Aorta (tissue), 5 donors: ENCODE results near the gene GLYR1. TPM values are rescaled to one million over a fixed set of nuclear protein-coding genes. Genes with fewer than 3 reads are reported as not detected.
A peak's percentile ranks its signal among the peaks of the same experiment; 100 is the strongest.

Experiments
- ATAC-seq: fragments of 200-7000 bp; cut with Tn5 transposase; one replicate; pipeline ENCODE4 v1.9.1; 2022; ENCODE audit warnings: moderate library complexity; ENCODE audit not compliant: low FRiP score
- DNase-seq, 2 donors: peaks; one replicate each; pipeline ENCODE4 v3.0.0-alpha.2; 2020
- H3K27ac ChIP-seq, 2 donors: one replicate each; pipeline ENCODE4 v1.5.1; 2013; ENCODE audit warnings: low read length in 2 of 2, mild to moderate bottlenecking in 2 of 2, moderate library complexity in 2 of 2, control low read depth in 1 of 2, inconsistent platforms in 1 of 2, low read depth in 1 of 2
- H3K27me3 ChIP-seq, 2 donors: one replicate each; pipeline ENCODE4 v1.6.1; 2013; ENCODE audit warnings: control low read depth in 1 of 2, low read length in 1 of 2, mild to moderate bottlenecking in 1 of 2, moderate library complexity in 1 of 2; ENCODE audit not compliant: insufficient read depth in 2 of 2, control insufficient read depth in 1 of 2
- H3K36me3 ChIP-seq, 2 donors: one replicate each; pipeline ENCODE4 v1.6.1; 2013; ENCODE audit warnings: control low read depth in 1 of 2, low read length in 1 of 2, mild to moderate bottlenecking in 1 of 2; ENCODE audit not compliant: insufficient read depth in 2 of 2, control insufficient read depth in 1 of 2
- H3K4me1 ChIP-seq, 2 donors: one replicate each; pipeline ENCODE4 v1.6.1; 2013; ENCODE audit warnings: low read length in 2 of 2, control low read depth in 1 of 2, mild to moderate bottlenecking in 1 of 2, moderate library complexity in 1 of 2; ENCODE audit not compliant: insufficient read depth in 2 of 2, control insufficient read depth in 1 of 2
- H3K4me3 ChIP-seq, 2 donors: one replicate each; pipeline ENCODE4 v1.5.1; 2013; ENCODE audit warnings: low read length in 2 of 2, control low read depth in 1 of 2, mild to moderate bottlenecking in 1 of 2
- H3K9me3 ChIP-seq: one replicate; pipeline ENCODE4 v1.6.1; 2013; ENCODE audit warnings: mild to moderate bottlenecking, low read length; ENCODE audit not compliant: control insufficient read depth
- WGBS, 2 donors: extraction: QIAGEN DNeasy Blood & Tissue Kit; methylation state at CpG; one replicate each; pipeline ENCODE4 v1.1.7; 2013; 5-methylcytosine and 5-hydroxymethylcytosine counted together
- intact Hi-C, 2 donors: fragments of 100-400 bp; cut with DNase I; formaldehyde crosslinking; loops; one replicate each; pipeline versions ENCODE4 v1.14.2 to v1.15.0; 2022
- polyA plus RNA-seq, 2 donors: library from polyadenylated mRNA; stranded (reverse); fragments of 200-250 nt; gene quantifications; one replicate each; pipeline ENCODE4 v1.2.3, GENCODE V29; 2013
- total RNA-seq, 2 donors: library from RNA; stranded (reverse); fragmentation: NEBNext Ultra II Directional; extraction: Animal tissue kit (Norgen Biotek cat#: 25700); gene quantifications; one replicate each; pipeline ENCODE4 v1.2.1, GENCODE V29; 2021
- donor health status: healthy with polysubstance abuse.
- donor health status: Bipolar disorder and iron deficiency.
- donor health status: DM: no; HTN: no; CAD: no.
- donor health status: DM: no; HTN: no; CAD: no.
- donor health status: DM: yes; HTN: yes; CAD: no.

The GLYR1 gene
- total and polyA plus RNA-seq, 4 donors = 33.3 to 73.2 (median 59.0) TPM

GRCh38 chr16:4846503-4846900 is 586 bp downstream of the GLYR1 start:
- H3K4me1 ChIP-seq = no peaks in the 10 kb centered on the region
- ATAC-seq = peak; percentile 22
- H3K36me3 ChIP-seq = peaks cover 1 to 3% of the 10 kb centered on the region in 2 donors
- H3K27ac ChIP-seq = peak overlapping the region; percentile 61 to 87
- 0 to 1% methylated on average over 27 of the region's 27 CpGs for WGBS, 2 donors
- intact Hi-C loops = loop anchor here (1.0 to 5.0 kb wide), 3 partner anchors 96 to 186 kb away; partner anchors contain the start of gene NAGPA (in 1 of the 2)
- H3K9me3 ChIP-seq = no peaks in the 10 kb centered on the region
- peak; percentile 73 to 87 for DNase-seq
- H3K4me3 ChIP-seq = peak overlapping the region; percentile 70 to 72
- no peaks in the 10 kb centered on the region for H3K27me3 ChIP-seq

GRCh38 chr16:4840984-4841383 is 6.1 kb downstream of the GLYR1 start:
- H3K9me3 ChIP-seq = no peaks in the 10 kb centered on the region
- H3K27ac ChIP-seq = no peak overlapping the region
- intact Hi-C loops = no loop called here
- ATAC-seq (no peak), DNase-seq (no peak)
- no peak overlapping the region for H3K4me3 ChIP-seq
- 75 to 76% methylated on average over 5 of the region's 5 CpGs for WGBS, 2 donors
- peaks cover 10 to 12% of the 10 kb centered on the region in 2 donors for H3K36me3 ChIP-seq
- no peaks in the 10 kb centered on the region for H3K27me3 ChIP-seq
- no peaks in the 10 kb centered on the region for H3K4me1 ChIP-seq

- no peak for ATAC-seq
- Histone ChIP-seq H3K9me3 (no peaks in the 10 kb centered on the region), H3K36me3 (peaks cover 9 to 12% of the 10 kb centered on the region in 2 donors), H3K4me1 (no peaks in the 10 kb centered on the region), H3K27ac (no peak overlapping the region), H3K27me3 (no peaks in the 10 kb centered on the region), H3K4me3 (no peak overlapping the region)
- intact Hi-C loops = no loop called here
- WGBS, 2 donors = 90 to 92% methylated on average over 5 of the region's 5 CpGs
- no peak for DNase-seq
Observed at GRCh38 chr16:4839942-4840341, 7.1 kb downstream of the GLYR1 start.

- intact Hi-C loops = no loop called here
- Histone ChIP-seq H3K4me3 (no peak overlapping the region), H3K27ac (no peak overlapping the region), H3K9me3 (no peaks in the 10 kb centered on the region), H3K36me3 (peaks cover 11 to 12% of the 10 kb centered on the region in 2 donors), H3K27me3 (no peaks in the 10 kb centered on the region), H3K4me1 (no peaks in the 10 kb centered on the region)
- DNase-seq (no peak), ATAC-seq (no peak)
- WGBS, 2 donors = 80 to 90% methylated on average over 13 of the region's 13 CpGs
Observed at GRCh38 chr16:4837733-4838501, 9.2 kb downstream of the GLYR1 start.

GRCh38 chr16:4836727-4837126 is 10.4 kb downstream of the GLYR1 start:
- peaks cover 11 to 14% of the 10 kb centered on the region in 2 donors for H3K36me3 ChIP-seq
- no peak for ATAC-seq

GRCh38 chr16:4833584-4833983 is 13.5 kb downstream of the GLYR1 start:
- Histone ChIP-seq H3K9me3 (no peaks in the 10 kb centered on the region), H3K4me3 (no peak overlapping the region), H3K4me1 (no peaks in the 10 kb centered on the region), H3K27me3 (no peaks in the 10 kb centered on the region), H3K27ac (no peak overlapping the region), H3K36me3 (peaks cover 14 to 16% of the 10 kb centered on the region in 2 donors)
- intact Hi-C loops = no loop called here
- ATAC-seq (no peak), DNase-seq (no peak)
- 93 to 96% methylated on average over 1 of the region's 1 CpG for WGBS, 2 donors

More at GRCh38 chr16:4836727-4837126, 10.4 kb downstream of the GLYR1 start:
- Histone ChIP-seq H3K27me3 (no peaks in the 10 kb centered on the region), H3K4me3 (no peak overlapping the region), H3K27ac (no peak overlapping the region), H3K9me3 (no peaks in the 10 kb centered on the region), H3K4me1 (no peaks in the 10 kb centered on the region)
- intact Hi-C loops = no loop called here
- WGBS, 2 donors = 81 to 89% methylated on average over 2 of the region's 2 CpGs
- DNase-seq = no peak

GRCh38 chr16:4832698-4833343 is 14.3 kb downstream of the GLYR1 start:
- no peak for DNase-seq
- peaks cover 12 to 15% of the 10 kb centered on the region in 2 donors for H3K36me3 ChIP-seq
- H3K4me1 ChIP-seq = no peaks in the 10 kb centered on the region
- ATAC-seq = no peak
- H3K4me3 ChIP-seq = no peak overlapping the region
- no peak overlapping the region for H3K27ac ChIP-seq
- intact Hi-C loops = no loop called here
- 77 to 83% methylated on average over 6 of the region's 6 CpGs for WGBS, 2 donors
- no peaks in the 10 kb centered on the region for H3K27me3 ChIP-seq
- H3K9me3 ChIP-seq = no peaks in the 10 kb centered on the region

- Histone ChIP-seq H3K27ac (no peak overlapping the region), H3K4me3 (no peak overlapping the region), H3K36me3 (peaks cover 10 to 17% of the 10 kb centered on the region in 2 donors), H3K9me3 (no peaks in the 10 kb centered on the region), H3K27me3 (no peaks in the 10 kb centered on the region), H3K4me1 (no peaks in the 10 kb centered on the region)
- no peak for DNase-seq
- intact Hi-C loops = no loop called here
- no peak for ATAC-seq
- WGBS, 2 donors = 95% methylated on average over 8 of the region's 8 CpGs
Observed at GRCh38 chr16:4831616-4832015, 15.5 kb downstream of the GLYR1 start.

- WGBS, 2 donors = 85 to 86% methylated on average over 7 of the region's 7 CpGs
- H3K27ac ChIP-seq = no peak overlapping the region
Observed at GRCh38 chr16:4830408-4830807, 16.7 kb downstream of the GLYR1 start.

More at GRCh38 chr16:4830408-4830807, 16.7 kb downstream of the GLYR1 start:
- no peak overlapping the region for H3K4me3 ChIP-seq
- H3K36me3 ChIP-seq = peaks cover 7 to 17% of the 10 kb centered on the region in 2 donors
- no peak for DNase-seq
- H3K9me3 ChIP-seq = no peaks in the 10 kb centered on the region
- H3K27me3 ChIP-seq = no peaks in the 10 kb centered on the region
- ATAC-seq = no peak
- intact Hi-C loops = no loop called here
- H3K4me1 ChIP-seq = no peaks in the 10 kb centered on the region
